Central memory CD8-positive, alpha-beta T cell (primary cell): ENCODE results near the gene HOXA10.

ENCODE experiments used
- ATAC-seq: fragments of 150-1000 bp; cut with Tn5 transposase; replicated peaks from 2 replicates; pipeline ENCODE4 v1.10.0; 2022; ENCODE audit warnings: mild to moderate bottlenecking, moderate FRiP score, moderate number of reproducible peaks; ENCODE audit not compliant: poor library complexity, severe bottlenecking; ENCODE audit errors: extremely low read depth
- DNase-seq, 2 donors: peaks; one replicate each; pipeline ENCODE4 v3.0.0; 2021; ENCODE audit warnings: low spot score in 2 of 2
- H3K27ac Mint-ChIP-seq: one replicate; pipeline ENCODE4 v1.8.0; 2022; ENCODE audit warnings: low read depth, mild to moderate bottlenecking, moderate library complexity, mixed read lengths
- H3K27me3 Mint-ChIP-seq: one replicate; pipeline ENCODE4 v1.8.0; 2022; ENCODE audit warnings: mixed read lengths
- H3K36me3 Mint-ChIP-seq: one replicate; pipeline ENCODE4 v1.8.0; 2022; ENCODE audit warnings: mild to moderate bottlenecking, moderate library complexity, mixed read lengths; ENCODE audit not compliant: insufficient read depth
- H3K4me1 Mint-ChIP-seq: one replicate; pipeline ENCODE4 v1.8.0; 2022; ENCODE audit warnings: mixed read lengths
- H3K4me3 Mint-ChIP-seq: one replicate; pipeline ENCODE4 v1.8.0; 2022; ENCODE audit warnings: mild to moderate bottlenecking, moderate library complexity, mixed read lengths
- H3K9me3 Mint-ChIP-seq: one replicate; pipeline ENCODE4 v1.8.0; 2022; ENCODE audit warnings: mixed read lengths

HOXA10 gene

DNA sequence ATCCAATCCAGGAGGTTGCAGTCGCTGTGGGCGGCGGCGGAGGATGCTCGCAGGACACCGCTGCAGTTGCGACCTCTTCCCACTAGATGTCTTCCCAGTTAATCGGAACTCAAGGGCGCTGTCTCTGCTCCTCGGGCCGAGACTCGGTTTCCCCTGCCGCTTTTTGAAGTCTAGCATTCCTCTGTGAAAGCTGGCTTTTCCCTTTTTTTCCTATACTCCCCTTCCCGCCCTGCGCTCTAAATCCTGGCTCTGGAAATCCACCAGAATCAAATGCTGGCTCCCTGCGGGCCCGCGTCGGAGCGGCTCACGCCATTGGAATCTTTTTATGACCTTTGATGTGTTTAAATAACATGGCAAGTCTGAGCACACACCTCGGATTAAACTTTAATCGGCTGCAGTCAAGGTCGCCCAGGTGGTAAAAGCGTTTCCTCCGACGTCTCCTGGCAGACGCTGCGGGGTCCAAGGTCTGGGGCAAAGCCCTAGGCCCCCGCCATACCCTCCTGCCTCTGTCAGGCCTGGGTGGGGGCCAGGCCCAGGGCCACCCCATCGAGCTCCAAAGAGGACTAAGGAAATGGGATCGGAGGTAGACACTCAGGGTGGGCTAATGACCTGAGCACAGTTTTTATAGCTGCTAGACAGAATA is 36.4 kb upstream of the HOXA10 start:
- H3K36me3 Mint-ChIP-seq: peaks cover 4% of the 10 kb centered on the region
- ATAC-seq: no peak
- H3K4me3 Mint-ChIP-seq: peak overlapping the region; percentile 43
- H3K9me3 Mint-ChIP-seq: no peaks in the 10 kb centered on the region
- H3K27ac Mint-ChIP-seq: no peak overlapping the region
- peaks cover 98% of the 10 kb centered on the region for H3K27me3 Mint-ChIP-seq
- H3K4me1 Mint-ChIP-seq: peaks cover 15% of the 10 kb centered on the region
- no peak for DNase-seq

- ATAC-seq (no peak), DNase-seq (no peak)
- peaks cover 98% of the 10 kb centered on the region for H3K27me3 Mint-ChIP-seq
- peak overlapping the region; percentile 43 for H3K4me3 Mint-ChIP-seq
- H3K9me3 Mint-ChIP-seq: no peaks in the 10 kb centered on the region
- peaks cover 4% of the 10 kb centered on the region for H3K36me3 Mint-ChIP-seq
- H3K27ac Mint-ChIP-seq: no peak overlapping the region
- peaks cover 21% of the 10 kb centered on the region for H3K4me1 Mint-ChIP-seq
Observed at GRCh38 chr7:27209933-27210440, 35.9 kb upstream of the HOXA10 start.

DNA sequence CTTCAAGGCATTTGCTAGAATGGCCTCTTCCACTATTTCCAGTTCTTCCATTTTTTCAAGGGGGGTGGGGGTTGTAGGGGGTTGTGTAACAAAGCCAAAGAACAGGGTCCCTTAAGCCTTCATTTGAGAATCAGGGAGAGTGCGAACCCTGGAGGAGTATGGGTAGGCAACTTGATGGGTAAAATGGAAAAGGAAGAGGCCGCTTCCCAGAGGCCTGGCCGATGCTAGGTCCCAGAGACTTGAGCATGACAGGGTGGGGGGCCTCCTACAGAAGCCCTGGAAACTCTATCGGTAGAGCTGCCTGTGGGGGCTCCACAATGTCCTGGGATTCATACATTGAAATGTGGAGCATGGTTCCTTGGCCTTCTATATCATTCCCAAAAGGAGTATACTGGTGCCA is 34.9 kb upstream of the HOXA10 start:
- DNase-seq: no peak

DNA sequence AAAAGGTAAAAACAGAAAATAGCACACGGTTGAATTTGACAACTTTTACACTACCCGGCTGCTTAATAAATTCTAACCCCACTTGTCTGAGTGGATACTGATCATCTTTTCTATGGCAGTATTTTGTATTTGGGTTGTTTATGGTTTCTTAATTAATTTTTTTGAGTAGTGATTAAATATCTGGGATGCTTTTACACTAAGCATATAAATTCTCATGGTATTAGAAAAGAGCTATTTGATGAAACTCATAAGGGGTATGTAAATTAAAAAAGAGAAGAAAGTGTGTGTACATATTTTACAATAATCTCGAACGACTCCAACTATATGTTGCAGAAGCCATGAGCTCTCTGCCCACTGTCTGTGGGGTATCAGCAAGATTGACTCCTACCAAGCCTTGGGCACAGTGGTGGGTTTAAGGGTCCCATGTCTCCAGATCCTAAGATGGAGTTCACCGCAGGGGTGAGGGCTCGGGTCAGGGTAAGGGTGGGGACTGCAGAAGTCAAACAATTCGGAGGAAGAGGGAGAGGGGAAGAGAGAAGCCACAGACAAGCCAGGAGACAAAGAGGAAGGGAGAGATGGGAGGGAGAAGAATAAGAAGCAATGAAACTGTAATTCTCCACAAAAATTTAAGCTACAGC is 33.3 kb upstream of the HOXA10 start:
- no peak overlapping the region for H3K27ac Mint-ChIP-seq
- ATAC-seq: no peak
- no peak overlapping the region for H3K4me3 Mint-ChIP-seq
- H3K27me3 Mint-ChIP-seq: peaks cover 100% of the 10 kb centered on the region
- no peak for DNase-seq
- peaks cover 4% of the 10 kb centered on the region for H3K36me3 Mint-ChIP-seq
- H3K9me3 Mint-ChIP-seq: no peaks in the 10 kb centered on the region
- peaks cover 33% of the 10 kb centered on the region for H3K4me1 Mint-ChIP-seq

More for the DNA sequence above, 34.9 kb upstream of the HOXA10 start:
- Mint-ChIP-seq H3K4me1 (peaks cover 31% of the 10 kb centered on the region), H3K27ac (no peak overlapping the region), H3K36me3 (peaks cover 4% of the 10 kb centered on the region), H3K9me3 (no peaks in the 10 kb centered on the region), H3K4me3 (no peak overlapping the region), H3K27me3 (peaks cover 98% of the 10 kb centered on the region)
- no peak for ATAC-seq

DNA sequence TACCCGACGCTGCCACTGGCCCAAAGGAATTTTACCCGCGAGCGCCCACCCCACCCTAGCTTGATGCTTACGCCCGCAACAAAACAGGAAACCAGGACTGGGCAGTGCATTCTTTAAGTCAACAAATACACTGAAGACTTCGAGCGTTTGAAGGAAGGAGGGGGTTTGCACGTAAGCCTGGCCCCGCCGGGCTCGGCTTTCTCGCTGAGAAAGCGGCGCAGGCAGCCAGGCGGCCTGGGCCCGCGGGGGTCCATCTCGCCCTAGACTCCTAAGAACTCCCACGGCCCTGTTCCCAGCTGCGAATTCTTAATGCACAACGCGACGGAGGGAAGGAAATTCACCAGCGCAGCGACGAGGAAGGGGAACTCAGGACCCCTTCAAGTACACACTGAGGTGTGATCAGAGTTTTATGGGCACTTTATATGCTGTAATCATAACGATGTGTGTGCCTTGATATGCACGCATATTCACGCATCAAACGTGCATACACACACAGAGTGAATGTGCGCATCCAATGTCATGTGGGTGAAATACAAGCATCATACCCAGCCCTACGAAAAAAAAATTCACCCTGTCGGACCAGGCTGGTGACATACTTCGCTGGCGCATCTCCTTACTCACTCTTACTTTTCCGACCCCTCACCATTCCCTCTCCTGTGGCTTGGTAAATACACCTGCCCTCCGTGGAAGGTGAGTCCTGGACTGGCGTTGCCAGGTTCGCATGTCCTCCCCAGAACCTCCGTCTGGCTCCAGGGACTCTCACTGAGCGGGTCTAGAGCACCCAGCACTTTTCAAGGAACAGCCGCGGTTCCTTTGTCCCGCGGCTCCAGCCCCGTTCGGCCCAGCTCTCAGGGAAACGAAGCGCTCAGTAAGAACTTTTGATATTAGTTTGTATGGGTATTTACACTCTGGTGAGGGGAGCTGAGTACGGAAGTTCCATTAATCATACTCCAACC is 31.5 kb upstream of the HOXA10 start:
- no peak for DNase-seq
- Mint-ChIP-seq H3K27ac (no peak overlapping the region), H3K9me3 (no peaks in the 10 kb centered on the region), H3K36me3 (peaks cover 11% of the 10 kb centered on the region), H3K4me3 (peak overlapping the region; percentile 23), H3K4me1 (peaks cover 48% of the 10 kb centered on the region), H3K27me3 (peaks cover 100% of the 10 kb centered on the region)
- no peak for ATAC-seq

GRCh38 chr7:27204851-27205322 is 30.8 kb upstream of the HOXA10 start:
- Mint-ChIP-seq H3K27ac (no peak overlapping the region), H3K4me1 (peaks cover 48% of the 10 kb centered on the region), H3K27me3 (peaks cover 100% of the 10 kb centered on the region), H3K36me3 (peaks cover 14% of the 10 kb centered on the region), H3K4me3 (no peak overlapping the region), H3K9me3 (no peaks in the 10 kb centered on the region)
- DNase-seq (no peak), ATAC-seq (no peak)

DNA sequence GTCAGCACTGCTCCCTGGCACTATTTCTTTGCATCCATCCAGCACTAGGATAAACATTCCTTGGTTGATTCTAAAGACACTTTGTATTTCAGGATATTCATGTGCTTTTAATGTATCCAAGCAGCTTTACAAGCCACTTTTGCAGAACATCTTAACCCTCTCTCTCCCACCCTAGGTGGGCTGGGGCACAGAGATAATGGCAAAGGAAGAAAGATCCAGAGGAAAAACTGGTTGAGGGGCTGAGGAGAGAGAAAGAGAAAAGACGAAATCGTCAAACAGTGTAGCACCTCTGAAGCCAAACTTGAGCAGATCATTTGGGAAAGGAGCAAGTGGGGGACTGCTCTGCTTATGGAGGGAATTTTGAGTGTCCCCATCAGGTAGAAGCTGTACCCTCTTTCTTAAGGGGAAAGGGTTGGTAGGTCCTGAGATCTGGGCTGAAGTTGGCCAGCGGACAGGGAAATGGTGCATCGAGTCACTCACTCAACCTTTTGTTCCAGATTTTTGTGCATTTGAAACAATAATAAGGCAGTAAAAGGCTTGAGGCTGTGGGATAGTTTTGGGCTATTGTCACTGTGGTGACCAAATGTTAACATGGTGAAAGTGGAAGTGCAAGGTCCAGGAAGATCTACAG is 30.0 kb upstream of the HOXA10 start:
- no peak for ATAC-seq
- H3K4me3 Mint-ChIP-seq: no peak overlapping the region
- peak in 1 of 2 donors; percentile 1 for DNase-seq
- H3K36me3 Mint-ChIP-seq: peaks cover 14% of the 10 kb centered on the region
- no peaks in the 10 kb centered on the region for H3K9me3 Mint-ChIP-seq
- H3K4me1 Mint-ChIP-seq: peaks cover 51% of the 10 kb centered on the region
- H3K27me3 Mint-ChIP-seq: peaks cover 99% of the 10 kb centered on the region
- no peak overlapping the region for H3K27ac Mint-ChIP-seq

- Mint-ChIP-seq H3K9me3 (no peaks in the 10 kb centered on the region), H3K4me3 (no peak overlapping the region), H3K36me3 (peaks cover 17% of the 10 kb centered on the region), H3K27ac (no peak overlapping the region), H3K27me3 (peaks cover 99% of the 10 kb centered on the region), H3K4me1 (peaks cover 56% of the 10 kb centered on the region)
- DNase-seq (no peak), ATAC-seq (no peak)
Observed at GRCh38 chr7:27203365-27203953, 29.3 kb upstream of the HOXA10 start.

GRCh38 chr7:27202862-27203134 is 28.7 kb upstream of the HOXA10 start:
- peaks cover 56% of the 10 kb centered on the region for H3K4me1 Mint-ChIP-seq
- H3K36me3 Mint-ChIP-seq: peaks cover 18% of the 10 kb centered on the region
- H3K4me3 Mint-ChIP-seq: no peak overlapping the region
- no peaks in the 10 kb centered on the region for H3K9me3 Mint-ChIP-seq
- ATAC-seq: no peak
- H3K27ac Mint-ChIP-seq: no peak overlapping the region
- peaks cover 99% of the 10 kb centered on the region for H3K27me3 Mint-ChIP-seq
- DNase-seq: no peak

- Mint-ChIP-seq H3K4me3 (no peak overlapping the region), H3K9me3 (no peaks in the 10 kb centered on the region), H3K27me3 (peaks cover 99% of the 10 kb centered on the region), H3K27ac (no peak overlapping the region), H3K4me1 (peaks cover 56% of the 10 kb centered on the region), H3K36me3 (peaks cover 21% of the 10 kb centered on the region)
- no peak for ATAC-seq
- DNase-seq: no peak
Observed at GRCh38 chr7:27202018-27202861, 28.1 kb upstream of the HOXA10 start.

- Mint-ChIP-seq H3K27me3 (peaks cover 99% of the 10 kb centered on the region), H3K4me1 (peaks cover 56% of the 10 kb centered on the region)
Observed at GRCh38 chr7:27201580-27202017, 27.5 kb upstream of the HOXA10 start.

More at GRCh38 chr7:27201580-27202017, 27.5 kb upstream of the HOXA10 start:
- no peak for ATAC-seq
- Mint-ChIP-seq H3K36me3 (peaks cover 21% of the 10 kb centered on the region), H3K9me3 (no peaks in the 10 kb centered on the region), H3K4me3 (peak overlapping the region; percentile 78), H3K27ac (no peak overlapping the region)
- DNase-seq: no peak
